Stomach smooth muscle (tissue), 2 donors: ENCODE measurements around the gene ANO3.
"Not testable (repeated sequence)": the region's sequence is repeated elsewhere in the genome, so short reads cannot be mapped to it uniquely, and the experiment has no call there.

Experiments
- H3K27ac ChIP-seq: one replicate; pipeline ENCODE4 v1.7.0; 2013; ENCODE audit warnings: mild to moderate bottlenecking, low read length, inconsistent platforms
- H3K27me3 ChIP-seq, 2 donors: one replicate each; pipeline ENCODE4 v1.7.0; 2013; ENCODE audit warnings: low read length in 2 of 2; ENCODE audit not compliant: insufficient read depth in 2 of 2, control insufficient read depth in 1 of 2
- H3K36me3 ChIP-seq, 2 donors: one replicate each; pipeline ENCODE4 v1.7.0; 2013; ENCODE audit warnings: low read length in 2 of 2; ENCODE audit not compliant: control insufficient read depth in 2 of 2, insufficient read depth in 2 of 2
- H3K4me1 ChIP-seq: one replicate; pipeline ENCODE4 v1.7.0; 2013; ENCODE audit warnings: low read length; ENCODE audit not compliant: control insufficient read depth, insufficient read depth
- H3K4me3 ChIP-seq, 2 donors: one replicate each; pipeline ENCODE4 v1.7.0; 2013; ENCODE audit warnings: low read length in 2 of 2
- H3K9ac ChIP-seq, 2 donors: one replicate each; pipeline ENCODE4 v1.7.0; 2013; ENCODE audit warnings: low read length in 2 of 2, mild to moderate bottlenecking in 1 of 2
- H3K9me3 ChIP-seq, 2 donors: one replicate each; pipeline ENCODE4 v1.7.0; 2013; ENCODE audit warnings: low read length in 2 of 2; ENCODE audit not compliant: control insufficient read depth in 2 of 2
- donor health status: healthy.
- donor health status: Pancreatic carcinoma.

Gene ANO3

GRCh38 chr11:26593691-26594090 lies 261.8 kb downstream of the ANO3 start:
- Histone ChIP-seq H3K27ac (no peak overlapping the region), H3K9ac (no peak overlapping the region), H3K36me3 (no peaks in the 10 kb centered on the region), H3K27me3 (no peaks in the 10 kb centered on the region), H3K4me1 (no peaks in the 10 kb centered on the region), H3K4me3 (no peak overlapping the region), H3K9me3 (no peaks in the 10 kb centered on the region)

- H3K4me3 ChIP-seq, H3K36me3 ChIP-seq, H3K27me3 ChIP-seq, H3K9ac ChIP-seq, H3K27ac ChIP-seq, H3K9me3 ChIP-seq, H3K4me1 ChIP-seq: not testable (repeated sequence)
Measured at GRCh38 chr11:26595207-26595865, 263.4 kb downstream of the ANO3 start.

- not testable (repeated sequence) for H3K9me3 ChIP-seq, H3K9ac ChIP-seq, H3K36me3 ChIP-seq, H3K27me3 ChIP-seq, H3K4me1 ChIP-seq, H3K4me3 ChIP-seq, H3K27ac ChIP-seq
Measured at GRCh38 chr11:26597049-26597689, 265.2 kb downstream of the ANO3 start.

GRCh38 chr11:26597899-26598298 lies 266.0 kb downstream of the ANO3 start:
- Histone ChIP-seq H3K27me3 (no peaks in the 10 kb centered on the region), H3K4me1 (no peaks in the 10 kb centered on the region)

GRCh38 chr11:26599425-26599824 lies 267.5 kb downstream of the ANO3 start:
- no peaks in the 10 kb centered on the region for H3K27me3 ChIP-seq
- H3K9ac ChIP-seq = no peak overlapping the region
- H3K9me3 ChIP-seq = no peaks in the 10 kb centered on the region
- no peaks in the 10 kb centered on the region for H3K36me3 ChIP-seq
- H3K4me3 ChIP-seq = no peak overlapping the region
- H3K27ac ChIP-seq = no peak overlapping the region
- no peaks in the 10 kb centered on the region for H3K4me1 ChIP-seq

More at GRCh38 chr11:26597899-26598298, 266.0 kb downstream of the ANO3 start:
- Histone ChIP-seq H3K36me3 (no peaks in the 10 kb centered on the region), H3K27ac (no peak overlapping the region), H3K4me3 (no peak overlapping the region), H3K9ac (no peak overlapping the region), H3K9me3 (no peaks in the 10 kb centered on the region)

- H3K36me3 ChIP-seq = no peaks in the 10 kb centered on the region
- no peaks in the 10 kb centered on the region for H3K4me1 ChIP-seq
- H3K27ac ChIP-seq = no peak overlapping the region
- no peak overlapping the region for H3K9ac ChIP-seq
- no peaks in the 10 kb centered on the region for H3K9me3 ChIP-seq
- no peak overlapping the region for H3K4me3 ChIP-seq
- no peaks in the 10 kb centered on the region for H3K27me3 ChIP-seq
Measured at GRCh38 chr11:26599876-26600434, 268.0 kb downstream of the ANO3 start.

GRCh38 chr11:26607725-26608506 lies 276.0 kb downstream of the ANO3 start:
- Histone ChIP-seq H3K4me1 (no peaks in the 10 kb centered on the region), H3K27me3 (no peaks in the 10 kb centered on the region), H3K4me3 (no peak overlapping the region), H3K9me3 (peaks cover 0 to 3% of the 10 kb centered on the region in 2 donors), H3K27ac (no peak overlapping the region), H3K36me3 (no peaks in the 10 kb centered on the region), H3K9ac (no peak overlapping the region)

- Histone ChIP-seq H3K9ac (no peak overlapping the region), H3K4me1 (no peaks in the 10 kb centered on the region), H3K36me3 (no peaks in the 10 kb centered on the region), H3K4me3 (no peak overlapping the region), H3K27me3 (no peaks in the 10 kb centered on the region), H3K9me3 (peaks cover 0 to 3% of the 10 kb centered on the region in 2 donors), H3K27ac (no peak overlapping the region)
Measured at GRCh38 chr11:26608507-26609146, 276.7 kb downstream of the ANO3 start.

GRCh38 chr11:26613759-26614158 lies 281.8 kb downstream of the ANO3 start:
- Histone ChIP-seq H3K4me1 (no peaks in the 10 kb centered on the region), H3K27me3 (no peaks in the 10 kb centered on the region), H3K4me3 (no peak overlapping the region), H3K27ac (no peak overlapping the region), H3K9ac (no peak overlapping the region), H3K36me3 (no peaks in the 10 kb centered on the region), H3K9me3 (peaks cover 0 to 3% of the 10 kb centered on the region in 2 donors)

GRCh38 chr11:26618441-26618840 lies 286.5 kb downstream of the ANO3 start:
- Histone ChIP-seq H3K9ac (no peak overlapping the region), H3K9me3 (no peaks in the 10 kb centered on the region), H3K4me3 (no peak overlapping the region), H3K36me3 (no peaks in the 10 kb centered on the region), H3K27me3 (no peaks in the 10 kb centered on the region), H3K4me1 (no peaks in the 10 kb centered on the region), H3K27ac (no peak overlapping the region)
